ENCODE measurements around the gene CEP89.
"Not testable (repeated sequence)": the region's sequence is repeated elsewhere in the genome, so short reads cannot be mapped to it uniquely, and the experiment has no call there.

CEP89 gene

DNA sequence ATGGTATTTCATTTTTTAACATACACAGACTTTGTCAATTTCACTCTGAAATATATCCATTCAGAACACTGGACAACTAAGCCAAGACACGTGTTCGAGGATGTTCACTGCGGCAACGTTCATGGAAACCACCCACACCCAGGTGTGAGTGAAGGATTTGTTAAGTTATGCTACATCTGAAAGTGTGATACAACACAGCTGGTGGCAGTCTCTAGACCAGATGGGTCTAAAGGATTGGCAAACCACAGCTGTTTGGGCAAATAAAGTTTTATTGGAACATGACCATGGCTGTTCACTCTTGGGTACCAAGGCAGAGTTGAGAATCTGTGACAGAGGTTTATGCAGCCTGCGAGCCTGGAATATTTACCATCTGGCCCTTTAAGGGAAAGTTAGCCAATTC lies 114.2 kb downstream of the CEP89 start:
- Histone ChIP-seq H3K9ac (no peak overlapping the region), H3K27ac (no peak overlapping the region), H3K9me3 (no peaks in the 10 kb centered on the region), H4K20me1 (no peaks in the 10 kb centered on the region), H3K4me2 (no peak overlapping the region), H3K27me3 (no peaks in the 10 kb centered on the region), H3K4me3 (no peak overlapping the region), H3K4me1 (no peaks in the 10 kb centered on the region), H3K36me3 (no peaks in the 10 kb centered on the region)
- no peak for TF ChIP-seq Cebpa-rat (IDR thresholded peaks at IDR 0.05)

DNA sequence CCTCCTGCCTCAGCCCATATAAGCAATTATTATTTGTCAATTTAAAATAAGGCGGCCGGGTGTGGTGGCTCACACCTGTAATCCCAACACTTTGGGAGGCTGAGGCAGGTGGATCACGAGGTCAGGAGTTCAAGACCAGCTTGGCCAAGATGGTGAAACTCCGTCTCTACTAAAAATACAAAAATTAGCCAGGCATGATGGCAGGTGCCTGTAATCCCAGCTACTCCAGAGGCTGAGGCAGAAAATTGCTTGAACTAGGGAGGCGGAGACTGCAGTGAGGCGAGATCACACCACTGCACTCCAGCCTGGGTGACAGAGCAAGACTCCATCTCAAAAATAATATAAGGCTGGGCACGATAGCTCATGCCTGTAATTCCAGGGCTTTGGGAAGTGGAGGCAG lies 114.9 kb downstream of the CEP89 start:
- H3K9ac ChIP-seq, H3K4me2 ChIP-seq, H3K4me3 ChIP-seq, H3K36me3 ChIP-seq, H3K4me1 ChIP-seq, H3K27ac ChIP-seq, H4K20me1 ChIP-seq, H3K27me3 ChIP-seq, H3K9me3 ChIP-seq: not testable (repeated sequence)

DNA sequence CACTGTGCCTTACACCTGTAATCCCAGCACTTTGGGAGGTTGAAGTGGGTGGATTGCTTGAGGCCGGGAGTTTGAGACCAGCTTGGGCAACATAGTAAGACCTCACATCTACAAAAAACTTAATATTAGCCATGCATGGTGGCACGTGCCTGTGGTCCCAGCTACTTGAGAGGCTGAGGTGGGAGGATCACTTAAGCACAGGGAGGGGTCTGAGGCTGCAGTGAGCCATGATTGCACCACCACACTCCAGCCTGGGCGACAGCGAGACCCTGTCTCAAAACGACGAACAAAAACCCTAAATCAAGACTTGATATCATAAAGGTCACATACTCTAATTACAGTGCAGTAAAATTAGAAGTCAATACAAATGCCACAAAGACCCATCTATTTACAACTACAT lies 119.5 kb downstream of the CEP89 start:
- Histone ChIP-seq H3K4me3 (no peak overlapping the region), H3K27ac (no peak overlapping the region), H3K4me1 (no peaks in the 10 kb centered on the region), H3K4me2 (no peak overlapping the region), H3K27me3 (no peaks in the 10 kb centered on the region), H4K20me1 (no peaks in the 10 kb centered on the region), H3K9me3 (no peaks in the 10 kb centered on the region), H3K36me3 (no peaks in the 10 kb centered on the region), H3K9ac (no peak overlapping the region)
- no peak for TF ChIP-seq Cebpa-rat (IDR thresholded peaks at IDR 0.05)

DNA sequence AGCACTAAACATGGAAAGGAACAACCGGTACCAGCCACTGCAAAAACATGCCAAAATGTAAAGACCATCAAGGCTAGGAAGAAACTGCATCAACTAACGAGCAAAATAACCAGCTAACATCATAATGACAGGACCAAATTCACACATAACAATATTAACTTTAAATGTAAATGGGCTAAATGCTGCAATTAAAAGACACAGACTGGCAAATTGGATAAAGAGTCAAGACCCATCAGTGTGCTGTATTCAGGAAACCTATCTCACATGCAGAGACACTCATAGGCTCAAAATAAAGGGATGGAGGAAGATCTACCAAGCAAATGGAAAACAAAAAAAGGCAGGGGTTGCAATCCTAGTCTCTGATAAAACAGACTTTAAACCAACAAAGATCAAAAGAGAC lies 123.7 kb downstream of the CEP89 start:
- H3K4me1 ChIP-seq, H3K27ac ChIP-seq, H4K20me1 ChIP-seq, H3K9ac ChIP-seq, H3K27me3 ChIP-seq, H3K36me3 ChIP-seq, H3K9me3 ChIP-seq, H3K4me2 ChIP-seq, H3K4me3 ChIP-seq: not testable (repeated sequence)

DNA sequence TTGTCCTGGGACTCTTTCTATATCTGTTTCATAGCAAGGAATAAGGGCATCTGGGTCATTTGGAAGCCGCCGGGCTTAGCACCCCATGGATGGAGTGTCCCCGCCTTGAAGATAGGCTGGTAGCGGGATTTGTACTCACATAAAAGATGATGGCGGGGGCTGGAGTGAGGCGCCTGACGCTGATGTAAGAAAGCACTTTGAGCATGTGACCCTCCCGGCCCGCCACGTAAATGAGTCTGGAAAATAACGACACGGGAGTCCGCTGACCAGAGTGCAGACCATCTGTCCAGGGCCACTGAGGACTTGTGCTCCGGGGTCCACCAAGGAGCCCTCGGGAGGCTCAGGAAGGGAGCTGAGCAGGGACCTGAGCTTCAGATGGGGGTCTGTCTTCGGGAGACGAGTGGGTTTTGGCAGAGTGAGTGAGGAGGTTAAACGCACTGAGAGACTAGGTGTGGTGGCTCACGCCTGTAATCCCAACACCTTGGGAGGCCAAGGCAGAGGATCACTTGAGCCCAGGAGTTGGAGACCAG lies 128.0 kb downstream of the CEP89 start:
- Histone ChIP-seq H3K4me2 (no peak overlapping the region), H3K27ac (no peak overlapping the region), H3K4me1 (no peaks in the 10 kb centered on the region), H4K20me1 (no peaks in the 10 kb centered on the region), H3K9me3 (peaks cover 26% of the 10 kb centered on the region), H3K36me3 (no peaks in the 10 kb centered on the region), H3K9ac (no peak overlapping the region), H3K27me3 (no peaks in the 10 kb centered on the region), H3K4me3 (no peak overlapping the region)
- TF ChIP-seq Cebpa-rat (IDR thresholded peaks at IDR 0.05): no peak

DNA sequence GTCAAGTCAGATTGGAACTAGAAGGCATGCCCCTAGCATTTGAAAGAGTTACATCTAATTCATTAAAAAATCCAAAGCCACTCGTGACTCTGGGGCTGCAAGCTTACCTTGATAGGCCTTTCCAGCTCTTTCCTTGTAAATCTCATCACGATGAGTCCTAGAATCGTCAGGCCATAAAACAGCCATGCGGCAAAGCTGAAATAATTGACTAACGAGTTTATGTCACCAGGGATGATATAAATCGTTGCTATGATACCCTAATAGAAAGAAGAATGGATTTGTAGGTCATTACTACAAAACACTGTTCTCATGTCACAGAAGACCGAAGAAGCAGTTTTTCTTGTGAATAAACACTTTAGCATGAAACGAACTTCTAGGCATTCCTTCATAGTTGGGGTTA lies 129.7 kb downstream of the CEP89 start:
- peaks cover 27% of the 10 kb centered on the region for H3K9me3 ChIP-seq
- no peak overlapping the region for H3K27ac ChIP-seq
- H4K20me1 ChIP-seq: no peaks in the 10 kb centered on the region
- H3K9ac ChIP-seq: no peak overlapping the region
- no peak for TF ChIP-seq Cebpa-rat (IDR thresholded peaks at IDR 0.05)
- H3K4me2 ChIP-seq: no peak overlapping the region
- H3K36me3 ChIP-seq: no peaks in the 10 kb centered on the region
- no peaks in the 10 kb centered on the region for H3K4me1 ChIP-seq
- H3K4me3 ChIP-seq: no peak overlapping the region
- no peaks in the 10 kb centered on the region for H3K27me3 ChIP-seq

DNA sequence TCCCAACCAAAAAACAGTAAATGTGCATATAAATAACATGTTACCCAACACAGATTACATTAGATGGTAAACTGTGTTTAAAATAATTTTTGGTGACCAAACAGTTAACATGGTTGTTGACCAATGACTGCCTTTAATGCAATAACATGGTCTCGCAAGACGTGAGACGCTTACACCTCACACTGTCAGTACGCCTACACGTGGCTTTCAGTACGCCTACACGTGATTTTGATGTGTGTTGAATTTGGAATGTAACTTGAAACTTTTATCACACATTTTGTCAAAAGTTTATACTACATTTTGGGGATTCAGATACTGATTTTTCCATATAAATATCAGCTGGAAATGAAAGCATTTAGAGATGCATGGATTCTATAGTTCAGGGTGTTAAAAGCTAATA lies 134.2 kb downstream of the CEP89 start:
- H3K27me3 ChIP-seq: no peaks in the 10 kb centered on the region
- H3K4me1 ChIP-seq: no peaks in the 10 kb centered on the region
- H4K20me1 ChIP-seq: no peaks in the 10 kb centered on the region
- H3K27ac ChIP-seq: no peak overlapping the region
- peaks cover 27% of the 10 kb centered on the region for H3K9me3 ChIP-seq
- no peaks in the 10 kb centered on the region for H3K36me3 ChIP-seq
- H3K4me3 ChIP-seq: no peak overlapping the region
- no peak overlapping the region for H3K4me2 ChIP-seq
- H3K9ac ChIP-seq: no peak overlapping the region
- TF ChIP-seq Cebpa-rat (IDR thresholded peaks at IDR 0.05): no peak

DNA sequence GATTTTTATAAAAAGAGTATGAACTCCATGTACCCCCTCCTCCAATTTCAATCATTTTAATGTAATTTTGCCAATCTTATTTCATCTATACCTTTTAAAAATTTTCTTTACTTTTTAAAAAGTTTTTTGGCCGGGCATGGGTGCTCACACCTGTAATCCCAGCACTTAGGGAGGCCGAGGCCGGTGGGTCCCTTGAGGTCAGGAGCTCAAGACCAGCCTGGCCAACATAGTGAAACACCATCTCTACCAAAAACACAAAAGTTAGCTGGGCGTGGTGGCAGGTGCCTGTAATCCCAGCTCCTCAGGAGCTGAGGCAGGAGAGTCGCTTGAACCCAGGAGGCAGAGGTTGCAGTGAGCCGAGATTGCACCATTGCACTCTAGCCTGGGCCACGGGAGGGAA lies 138.4 kb downstream of the CEP89 start:
- not testable (repeated sequence) for H4K20me1 ChIP-seq, H3K27ac ChIP-seq, H3K27me3 ChIP-seq, H3K9ac ChIP-seq, H3K9me3 ChIP-seq, H3K4me3 ChIP-seq, H3K4me2 ChIP-seq, H3K4me1 ChIP-seq, H3K36me3 ChIP-seq

DNA sequence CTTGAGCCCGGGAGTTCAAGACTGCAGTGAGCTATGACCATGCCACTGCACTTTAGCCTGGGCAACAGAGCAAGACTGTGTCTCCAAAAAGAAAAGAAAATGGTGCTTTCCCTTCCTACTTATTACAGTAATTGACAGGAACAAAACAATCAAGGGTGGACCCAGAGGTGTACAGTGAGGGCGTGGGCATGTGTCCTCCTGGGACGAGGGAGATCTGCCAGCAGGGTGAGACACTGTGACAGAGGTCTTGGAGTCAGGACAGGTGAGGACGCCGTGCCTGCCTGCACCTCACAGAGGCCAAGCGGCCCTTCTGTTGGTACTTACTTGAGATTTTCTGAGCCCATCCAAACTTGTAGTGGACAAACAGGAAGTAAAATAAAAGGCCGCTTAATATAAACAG lies 138.9 kb downstream of the CEP89 start:
- H3K4me3 ChIP-seq, H3K9me3 ChIP-seq, H3K36me3 ChIP-seq, H3K27me3 ChIP-seq, H3K9ac ChIP-seq, H4K20me1 ChIP-seq, H3K4me2 ChIP-seq, H3K27ac ChIP-seq, H3K4me1 ChIP-seq: not testable (repeated sequence)

DNA sequence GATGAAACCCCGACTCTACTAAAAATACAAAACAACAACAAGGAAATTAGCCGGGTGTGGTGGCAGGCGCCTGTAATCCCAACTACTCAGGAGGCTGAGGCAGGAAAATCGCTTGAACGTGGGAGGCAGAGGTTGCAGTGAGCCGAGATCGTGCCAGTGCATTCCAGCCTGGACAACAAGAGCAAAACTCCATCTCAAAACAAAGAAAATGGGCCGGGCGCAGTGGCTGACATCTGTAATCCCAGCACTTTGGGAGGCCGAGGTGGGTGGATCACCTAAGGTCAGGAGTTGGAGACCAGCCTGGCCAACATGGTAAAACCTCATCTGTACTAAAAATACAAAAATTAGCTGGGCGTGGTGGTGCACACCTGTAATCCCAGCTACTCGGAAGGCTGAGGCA lies 139.7 kb downstream of the CEP89 start:
- H3K4me1 ChIP-seq, H3K27ac ChIP-seq, H3K4me2 ChIP-seq, H3K9ac ChIP-seq, H3K9me3 ChIP-seq, H4K20me1 ChIP-seq, H3K27me3 ChIP-seq, H3K4me3 ChIP-seq, H3K36me3 ChIP-seq: not testable (repeated sequence)

DNA sequence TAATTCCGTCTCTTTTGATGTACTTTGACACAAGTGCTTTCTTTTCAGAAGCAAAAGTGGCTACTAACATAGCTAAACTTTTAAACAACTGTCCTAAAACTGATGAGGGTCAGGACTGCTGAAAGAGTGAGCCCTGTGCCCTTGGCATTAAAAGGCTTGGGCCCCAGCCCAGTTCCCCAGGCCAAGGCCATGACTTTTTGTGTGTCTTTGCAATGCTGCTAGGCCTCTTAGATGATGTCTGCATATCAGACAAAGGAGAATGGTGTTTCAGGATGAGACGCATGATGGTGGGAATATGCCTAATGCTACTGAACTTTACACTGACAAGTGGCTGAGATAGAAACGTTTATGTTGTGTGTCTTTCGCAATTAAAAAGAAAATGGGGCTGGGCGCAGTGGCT lies 140.1 kb downstream of the CEP89 start:
- H3K27ac ChIP-seq: no peak overlapping the region
- no peaks in the 10 kb centered on the region for H3K4me1 ChIP-seq
- TF ChIP-seq Cebpa-rat (IDR thresholded peaks at IDR 0.05): no peak
- no peaks in the 10 kb centered on the region for H4K20me1 ChIP-seq
- H3K4me2 ChIP-seq: no peak overlapping the region
- no peaks in the 10 kb centered on the region for H3K27me3 ChIP-seq
- no peak overlapping the region for H3K4me3 ChIP-seq
- H3K9ac ChIP-seq: no peak overlapping the region
- no peaks in the 10 kb centered on the region for H3K9me3 ChIP-seq
- no peaks in the 10 kb centered on the region for H3K36me3 ChIP-seq

All from BLaER1 (cell line).